Cerebellar cortex (tissue), 1 donor: Measurements from ENCODE around the gene DBNDD1.
A peak's percentile ranks its signal among the peaks of the same experiment; 100 is the strongest.
"Not testable (repeated sequence)": the region's sequence is repeated elsewhere in the genome, so short reads cannot be mapped to it uniquely, and the experiment has no call there.

Source experiments
- DNase-seq: peaks from one replicate; pipeline ENCODE4 v3.0.0-alpha.2; 2015; ENCODE audit warnings: low spot score

DBNDD1 gene

DNA sequence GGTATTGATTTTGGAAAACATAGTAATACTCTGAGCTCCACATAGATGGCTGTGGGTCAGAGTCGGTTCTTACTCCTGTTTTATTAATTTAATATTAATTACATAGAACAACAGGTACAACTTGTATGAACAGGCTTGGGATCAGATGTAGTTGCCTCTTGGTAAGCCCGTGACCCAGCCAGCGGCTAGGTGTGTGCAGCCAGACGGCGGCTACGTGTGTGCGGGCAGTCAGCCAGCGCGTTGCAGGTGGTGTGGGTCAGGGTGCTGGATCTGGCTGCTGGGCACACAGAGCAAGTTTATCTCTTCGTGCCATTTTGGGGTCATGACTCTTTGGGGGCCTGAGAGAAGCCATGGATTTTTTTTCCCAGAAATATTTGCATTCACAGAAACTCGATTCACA lies 30.3 kb downstream of the DBNDD1 start:
- no peak for DNase-seq

DNA sequence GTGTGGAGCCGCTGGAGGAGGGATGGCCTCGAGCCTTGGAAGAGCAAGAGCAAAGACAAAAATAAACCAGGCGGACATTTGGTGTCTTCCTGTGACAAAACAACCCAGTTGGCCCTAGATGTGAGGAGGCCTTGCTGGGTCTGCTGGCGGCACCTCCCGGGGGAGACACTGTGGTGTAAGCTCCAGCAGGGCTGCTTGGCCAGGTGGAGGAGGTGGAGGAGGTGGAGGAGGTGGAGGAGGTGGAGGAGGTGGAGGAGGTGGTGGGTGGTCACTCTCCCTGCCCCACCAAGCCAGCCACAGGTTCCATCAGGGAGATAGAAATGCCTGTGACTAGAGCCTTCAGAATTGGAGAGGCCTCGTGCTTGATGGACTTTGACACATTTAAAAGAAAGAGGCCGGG lies 32.1 kb downstream of the DBNDD1 start:
- no peak for DNase-seq

DNA sequence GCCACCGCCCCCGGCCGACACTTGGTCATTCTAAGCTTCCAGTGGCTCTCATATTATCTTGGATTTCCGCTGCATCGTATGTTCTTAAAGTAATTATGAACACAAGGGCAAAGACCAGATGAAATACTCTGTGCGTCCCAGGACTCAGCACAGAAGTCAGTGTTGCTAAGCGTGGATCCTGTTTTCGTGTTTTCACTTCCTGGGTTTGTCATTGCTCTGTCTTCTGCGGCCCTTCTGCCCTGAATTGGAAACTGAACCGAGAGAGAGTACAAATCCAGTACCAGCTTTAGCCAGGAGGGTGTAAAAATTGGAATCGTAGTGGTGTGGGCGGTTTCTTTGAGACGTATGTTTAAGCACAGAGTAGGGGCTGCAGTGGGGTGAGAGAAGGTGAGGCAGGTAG lies 32.7 kb downstream of the DBNDD1 start:
- no peak for DNase-seq

DNA sequence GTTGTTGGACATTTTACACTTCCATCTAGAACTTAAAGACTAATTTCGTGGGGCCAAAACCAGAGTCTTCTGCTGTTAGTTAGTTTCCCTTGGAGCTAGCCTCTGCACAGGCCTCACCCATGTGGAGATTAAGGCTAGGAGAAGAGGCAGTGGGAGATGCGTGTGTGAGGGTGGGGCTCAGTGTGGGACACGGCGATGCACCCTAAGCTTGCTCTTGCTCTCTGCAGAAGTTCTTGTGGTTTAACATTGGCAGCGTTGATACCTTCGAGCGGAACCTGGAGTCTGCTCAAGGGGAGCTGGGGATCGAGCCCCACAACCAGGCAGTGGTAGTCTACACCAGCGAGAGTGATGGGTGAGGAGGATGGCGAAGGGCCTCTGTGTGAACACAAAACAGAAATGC lies 34.0 kb downstream of the DBNDD1 start:
- DNase-seq = no peak

DNA sequence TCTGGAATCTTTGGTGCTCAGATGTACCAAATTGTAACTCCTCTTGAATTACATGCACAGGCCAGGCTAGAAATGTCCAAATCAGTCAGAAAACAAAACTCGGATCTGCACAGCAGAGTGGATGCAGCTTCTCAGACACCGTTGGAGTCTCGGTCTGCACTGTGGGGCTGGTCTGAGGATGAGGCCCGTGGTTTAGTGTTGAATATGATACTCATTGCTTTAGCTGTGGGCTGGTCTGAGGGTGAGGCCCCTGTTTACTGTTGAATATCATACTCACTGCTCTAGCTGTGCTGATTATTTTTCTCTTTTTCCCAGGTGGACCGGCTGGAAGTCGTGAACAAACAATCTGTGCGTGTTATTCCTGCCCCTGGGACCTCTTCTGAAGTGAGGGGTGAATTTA lies 35.0 kb downstream of the DBNDD1 start:
- DNase-seq = no peak

DNA sequence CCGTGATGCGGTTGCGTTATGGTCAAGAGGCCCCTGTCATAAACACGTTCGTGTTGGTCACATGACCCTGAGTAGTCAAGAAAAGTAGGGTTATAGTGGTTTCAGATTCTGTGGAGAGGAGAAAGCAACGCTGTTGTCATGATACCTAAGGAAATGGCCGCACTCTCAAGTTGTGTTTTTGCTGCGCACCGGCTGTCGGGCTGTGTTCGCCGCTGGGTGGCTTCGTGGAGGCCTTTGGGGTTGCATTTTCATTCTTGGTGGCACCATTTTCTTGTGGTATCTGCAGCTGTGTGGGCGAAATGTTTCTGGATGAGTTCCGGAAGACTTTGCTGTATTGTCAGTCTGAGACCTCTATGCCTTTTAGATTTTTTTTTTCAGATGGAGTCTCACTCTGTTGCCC lies 35.7 kb downstream of the DBNDD1 start:
- DNase-seq = no peak

DNA sequence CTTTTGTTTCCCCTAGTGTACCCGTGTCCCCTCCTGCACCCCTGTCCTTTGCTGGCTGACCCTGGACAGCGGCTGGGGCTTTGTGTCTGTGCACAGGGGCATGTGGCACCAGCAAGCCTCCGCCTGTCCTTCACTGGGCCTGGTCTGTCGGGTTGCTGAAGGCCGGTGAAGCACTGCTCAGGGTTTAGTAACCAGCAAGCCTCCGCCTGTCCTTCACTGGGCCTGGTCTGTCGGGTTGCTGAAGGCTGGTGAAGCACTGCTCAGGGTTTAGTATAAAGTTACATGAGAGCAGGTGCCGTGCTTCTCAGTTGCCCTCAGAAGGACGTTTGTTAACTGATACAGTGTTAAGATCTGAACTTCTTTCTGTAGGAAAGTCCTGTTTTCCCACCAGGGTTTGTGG lies 36.9 kb downstream of the DBNDD1 start:
- no peak for DNase-seq

DNA sequence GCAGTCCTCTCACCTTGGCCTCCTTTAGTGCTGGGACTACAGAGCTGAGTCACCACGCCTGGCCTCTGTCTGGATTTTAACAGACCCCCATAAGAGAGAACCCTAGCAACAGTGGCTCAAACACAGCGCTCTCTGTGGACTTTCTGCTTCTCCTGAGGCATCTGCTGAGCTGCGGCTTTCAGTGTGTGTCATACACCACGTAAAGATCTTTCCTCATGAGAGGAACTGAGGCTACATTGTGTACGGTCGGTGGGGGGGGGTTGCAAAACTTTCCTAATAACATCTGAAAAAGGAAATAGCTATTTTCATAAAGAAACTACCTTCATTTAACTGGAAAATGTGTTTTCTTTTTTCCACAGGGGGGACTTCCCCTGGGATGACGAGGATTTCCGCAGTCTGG lies 37.8 kb downstream of the DBNDD1 start:
- DNase-seq = no peak

DNA sequence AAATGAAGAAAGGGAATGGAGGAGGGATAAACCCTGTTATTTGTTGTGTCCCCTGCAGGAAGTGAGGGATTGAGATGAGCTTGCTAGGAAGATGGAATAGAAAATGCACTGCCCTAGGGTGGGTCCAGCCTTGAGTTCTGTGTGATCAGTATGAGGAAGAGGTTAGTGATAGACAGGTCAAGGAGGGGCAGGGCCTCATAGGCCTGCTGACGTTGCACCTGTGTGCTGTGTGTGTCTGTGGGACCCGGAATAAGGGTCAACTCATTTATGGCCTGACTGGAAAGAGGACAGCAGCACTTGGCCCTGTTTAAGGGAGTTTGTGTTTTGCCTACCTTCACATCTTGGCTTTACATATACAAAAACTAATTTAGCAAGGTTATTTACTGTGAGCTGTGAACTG lies 44.4 kb downstream of the DBNDD1 start:
- DNase-seq = no peak

DNA sequence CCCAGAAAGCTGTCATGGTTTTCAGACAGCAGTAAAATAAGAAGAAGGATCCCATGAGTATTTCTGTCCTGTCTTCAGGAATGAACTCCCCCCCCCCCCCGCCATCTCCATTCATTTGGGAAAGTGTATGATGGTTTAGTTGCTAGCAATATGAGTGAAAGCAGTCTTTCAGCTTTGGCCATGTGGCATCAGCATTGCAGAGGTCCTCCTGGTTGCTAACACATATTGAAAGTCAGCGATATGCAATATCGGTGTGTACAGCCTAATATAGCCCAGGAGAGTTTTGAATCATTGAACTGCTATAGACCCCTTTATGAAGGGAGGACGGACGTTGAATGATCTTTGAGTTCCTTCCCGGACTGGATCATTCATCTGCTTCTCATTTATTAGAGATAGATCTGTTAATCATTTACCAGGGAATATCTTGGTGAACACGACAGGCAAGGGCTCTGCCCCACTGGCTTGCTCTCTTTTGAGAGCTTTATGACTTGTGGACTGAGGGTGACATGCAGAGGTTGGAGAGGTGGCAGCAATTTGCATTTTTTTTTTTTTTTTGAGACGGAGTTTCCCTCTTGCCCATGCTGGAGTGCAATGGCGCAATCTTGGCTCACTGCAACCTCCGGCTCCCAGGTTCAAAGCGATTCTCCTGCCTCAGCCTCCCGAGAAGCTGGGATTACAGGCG lies 45.5 kb downstream of the DBNDD1 start:
- DNase-seq = no peak

DNA sequence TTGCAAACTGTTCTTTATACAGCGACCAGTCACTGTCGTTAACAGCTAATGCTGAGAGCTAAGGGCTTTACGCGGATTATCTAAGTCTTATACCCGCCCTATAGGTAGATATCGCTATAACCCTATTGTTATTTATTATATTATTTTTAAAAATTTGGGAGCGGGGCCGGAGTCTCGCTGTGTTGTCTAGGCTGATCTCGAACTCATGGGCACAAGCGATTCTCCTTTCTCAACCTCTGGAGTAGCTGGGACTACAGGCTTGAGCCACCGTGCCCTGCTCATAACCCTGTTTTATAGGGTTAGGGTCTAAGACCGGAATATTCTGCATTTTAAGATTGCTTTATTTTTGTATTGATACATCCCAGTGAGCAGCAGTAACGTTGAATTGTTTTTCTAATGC lies 46.0 kb downstream of the DBNDD1 start:
- DNase-seq = no peak

DNA sequence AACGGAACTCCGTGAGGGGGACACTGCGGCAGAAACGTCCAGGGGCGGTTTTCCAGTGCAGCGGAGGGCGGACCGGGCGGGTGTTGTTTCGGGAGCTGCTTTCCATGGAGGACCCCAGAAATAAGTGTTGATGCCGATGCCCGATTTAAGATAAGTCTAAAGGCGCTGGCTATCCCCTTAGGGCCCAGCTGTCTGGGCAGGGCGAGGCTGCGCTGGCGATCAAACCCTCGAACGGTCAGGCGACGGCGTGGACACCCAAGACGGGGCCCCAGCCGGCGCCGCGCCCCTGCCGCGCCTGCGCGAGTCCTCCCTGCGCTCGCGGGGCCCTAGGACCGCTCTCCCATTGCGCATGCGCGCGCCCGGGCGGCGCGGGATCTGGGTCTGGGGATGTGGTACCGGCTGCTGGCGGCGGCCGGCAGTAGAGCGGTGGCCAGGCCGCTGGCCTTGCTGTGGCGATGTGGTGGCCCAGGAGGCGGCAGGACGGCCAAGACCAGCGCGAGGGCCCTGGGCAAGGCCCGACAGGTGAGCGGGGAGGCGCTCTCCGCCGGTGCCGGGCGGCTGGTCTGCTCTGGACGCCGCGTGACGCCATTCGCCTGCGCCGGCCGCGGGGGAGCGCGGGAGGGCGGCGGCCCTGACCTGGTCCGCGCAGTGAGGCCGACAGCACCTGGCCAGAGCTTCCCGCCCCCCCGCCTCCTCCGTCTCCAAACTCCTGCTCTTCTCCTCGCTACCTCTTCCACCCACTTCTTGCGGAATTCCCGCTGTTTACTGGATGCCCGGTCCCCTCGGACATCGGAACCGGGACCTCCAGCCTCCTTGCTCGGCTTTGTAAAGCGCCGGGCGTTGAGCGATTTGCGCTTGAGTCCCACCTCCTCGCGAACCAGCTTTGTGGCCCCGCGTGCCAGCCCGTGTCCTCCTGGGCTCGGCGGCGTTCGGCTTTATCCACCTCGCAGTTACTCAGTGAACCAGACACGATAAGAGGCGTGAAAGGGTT lies 46.7 kb downstream of the DBNDD1 start:
- DNase-seq = peak; percentile 90

DNA sequence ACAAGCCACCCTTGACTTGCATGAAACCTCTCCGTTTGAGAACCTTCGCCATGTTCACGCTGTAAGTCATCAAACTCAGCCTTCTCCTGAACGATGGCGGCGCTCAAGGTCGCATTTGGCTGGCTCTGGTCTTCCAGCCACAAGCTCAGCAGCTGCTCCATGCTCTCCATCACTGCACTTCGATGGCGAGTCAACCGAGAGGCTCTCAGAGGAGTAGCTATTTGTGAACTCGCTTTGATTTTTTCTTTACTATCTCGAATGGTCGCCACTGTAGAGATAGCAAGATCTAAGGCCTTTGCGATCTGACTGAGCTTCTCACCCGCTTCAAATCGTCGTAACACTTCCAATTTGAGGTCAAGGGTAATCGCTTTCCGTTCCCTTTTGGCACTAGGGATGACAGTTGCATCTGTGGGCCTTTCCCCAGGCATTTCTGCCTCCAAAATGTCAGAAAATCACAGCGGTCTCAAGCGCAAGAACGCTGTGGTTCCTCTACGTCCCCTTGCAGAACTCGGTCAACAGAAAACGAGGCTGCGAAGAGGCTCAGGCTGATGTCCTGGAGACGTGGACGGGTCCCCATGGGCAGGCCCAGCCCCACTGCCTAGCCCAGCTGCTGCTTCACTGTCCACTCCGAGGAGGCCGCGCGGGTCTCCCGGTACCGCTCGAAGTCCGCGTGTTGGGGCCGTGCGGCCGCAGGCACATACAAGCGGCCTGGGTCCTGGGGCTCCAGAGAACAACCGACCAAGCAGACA lies 47.6 kb downstream of the DBNDD1 start:
- no peak for DNase-seq

DNA sequence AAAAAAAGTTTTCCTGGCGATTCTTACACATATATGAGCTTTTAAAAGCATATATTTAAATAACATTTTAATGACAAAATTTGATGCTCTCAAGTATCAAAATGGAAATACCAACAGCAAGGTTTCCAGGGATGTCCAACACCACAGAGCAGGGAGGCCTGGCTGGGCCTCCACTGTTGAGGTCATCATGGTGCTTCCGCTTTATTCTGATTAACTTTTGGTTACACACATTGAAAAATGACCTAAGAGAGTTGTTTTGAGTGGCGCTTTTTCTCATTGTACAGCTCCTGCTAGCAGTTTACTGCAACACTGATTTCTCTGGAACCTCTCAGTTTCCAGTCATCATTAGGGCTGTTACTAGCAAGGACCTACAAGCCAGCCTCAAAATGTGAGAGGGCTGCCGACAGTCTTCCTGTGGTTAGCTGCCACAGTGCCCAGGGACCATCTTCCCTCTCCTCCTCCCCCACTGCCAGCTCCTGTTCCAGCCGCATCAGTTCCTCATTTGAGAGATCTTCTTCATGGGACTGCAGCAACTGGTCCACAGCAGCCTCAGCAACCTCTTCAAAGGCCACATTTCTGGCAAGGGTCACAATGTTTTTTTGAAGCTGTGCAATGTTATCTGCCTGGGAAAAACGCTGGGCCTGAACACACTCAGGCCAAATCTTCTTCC lies 49.4 kb downstream of the DBNDD1 start:
- DNase-seq = no peak

DNA sequence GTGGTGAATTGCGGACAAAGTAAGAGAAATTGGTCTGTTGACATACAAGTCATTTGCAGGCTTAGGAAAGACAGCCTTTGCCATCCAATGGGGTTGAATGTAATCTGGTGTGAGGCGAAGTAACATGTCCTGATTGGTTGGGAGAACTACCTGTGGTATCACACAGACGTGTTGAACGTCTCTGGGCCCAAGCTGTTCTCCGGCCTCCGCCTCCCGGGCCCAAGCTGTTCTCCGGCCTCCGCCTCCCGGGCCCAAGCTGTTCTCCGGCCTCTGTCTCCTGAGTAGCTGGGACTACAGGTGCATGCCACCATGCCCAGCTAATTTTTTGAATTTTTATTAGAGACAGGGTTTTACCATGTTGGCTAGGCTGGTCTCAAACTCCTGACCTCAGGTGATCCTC lies 51.2 kb downstream of the DBNDD1 start:
- not testable (repeated sequence) for DNase-seq

DNA sequence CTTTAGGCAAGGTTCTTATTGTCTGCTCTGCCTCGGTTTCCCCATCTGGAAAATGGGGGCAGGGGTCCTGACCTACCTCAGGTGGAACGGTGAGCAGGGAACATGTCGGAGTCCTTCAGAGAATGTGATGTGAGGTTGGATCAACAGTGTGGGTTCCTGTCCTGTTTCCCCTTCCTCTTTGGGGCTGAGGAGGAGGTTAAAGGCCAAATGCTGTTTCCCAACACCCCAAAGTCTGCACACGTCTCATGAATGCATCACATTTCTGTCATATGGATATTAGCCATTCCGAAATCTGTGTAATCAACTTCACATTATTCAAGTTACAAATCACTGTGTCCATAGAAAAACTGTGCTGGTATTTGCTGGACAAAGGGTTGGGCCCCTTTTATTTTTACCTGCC lies 51.8 kb downstream of the DBNDD1 start:
- DNase-seq = not testable (repeated sequence)

DNA sequence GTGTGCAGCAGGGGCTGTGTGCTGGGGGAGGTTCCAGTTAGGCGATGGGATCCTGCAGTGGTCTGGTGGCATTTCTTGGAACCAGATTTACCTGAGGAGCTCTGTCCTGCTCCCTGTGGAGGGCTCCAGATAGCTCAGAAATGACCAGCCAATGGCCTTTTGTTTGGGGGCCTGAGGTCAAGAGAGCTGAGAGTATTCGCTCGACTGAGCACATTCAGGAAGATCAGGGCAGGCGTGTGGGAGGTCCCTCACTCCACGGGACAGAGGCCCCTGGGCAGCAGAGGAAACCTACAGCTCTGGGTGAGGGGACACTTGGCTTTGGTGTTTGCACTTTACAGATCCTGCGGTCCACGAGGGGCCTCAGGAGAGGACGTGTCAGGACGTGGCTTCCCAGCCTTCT lies 52.5 kb downstream of the DBNDD1 start:
- no peak for DNase-seq

DNA sequence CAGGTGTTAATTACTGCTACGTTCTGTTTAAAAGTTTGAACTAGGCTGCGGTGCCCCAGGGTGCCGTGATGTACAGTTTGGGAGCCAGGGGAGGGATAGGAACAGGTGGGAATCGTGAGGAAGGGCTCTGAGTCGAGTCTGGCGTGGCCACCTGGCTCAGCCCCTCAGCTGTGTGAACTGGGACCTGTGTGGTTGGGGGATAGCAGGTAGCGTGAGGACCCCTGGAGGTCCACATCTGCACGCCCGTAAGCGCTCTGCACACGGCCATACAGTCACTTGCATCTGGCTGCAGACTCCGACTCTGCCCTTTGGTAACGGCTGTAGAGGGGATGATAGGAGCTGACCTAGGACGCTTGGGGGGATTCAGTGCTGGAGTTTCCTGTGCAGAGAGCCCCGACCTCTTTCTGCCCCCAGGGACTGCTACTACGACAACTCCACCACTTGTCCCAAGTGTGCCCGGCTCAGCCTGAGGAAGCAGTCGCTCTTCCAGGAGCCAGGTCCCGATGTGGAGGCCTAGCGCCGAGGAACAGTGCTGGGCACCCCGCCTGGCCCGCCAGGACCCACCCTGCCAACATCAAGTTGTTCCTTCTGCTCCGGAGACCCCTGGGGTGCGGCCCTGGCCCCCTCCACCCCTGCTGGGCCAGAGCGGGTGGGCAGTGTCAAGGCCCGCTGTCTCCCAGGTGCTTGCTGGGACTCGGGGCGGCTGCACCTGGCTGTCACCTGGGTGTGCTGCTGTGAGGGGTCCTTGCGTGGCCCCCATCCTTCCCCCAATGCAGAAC lies 53.6 kb downstream of the DBNDD1 start:
- no peak for DNase-seq

DNA sequence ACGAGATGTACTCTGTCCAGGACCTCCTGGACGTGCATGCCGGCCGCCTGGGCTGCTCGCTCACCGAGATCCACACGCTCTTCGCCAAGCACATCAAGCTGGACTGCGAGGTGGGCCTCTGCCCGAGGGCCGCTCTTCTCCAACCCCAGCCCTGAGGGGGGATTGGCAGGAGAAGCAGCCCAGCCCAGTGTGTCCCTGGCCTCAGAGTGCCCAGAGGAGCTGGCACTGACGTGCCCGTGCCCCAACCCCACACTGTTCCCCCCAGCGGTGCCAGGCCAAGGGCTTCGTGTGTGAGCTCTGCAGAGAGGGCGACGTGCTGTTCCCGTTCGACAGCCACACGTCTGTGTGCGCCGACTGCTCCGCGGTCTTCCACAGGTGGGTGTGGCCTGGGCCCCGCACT lies 55.1 kb downstream of the DBNDD1 start:
- DNase-seq = no peak

DNA sequence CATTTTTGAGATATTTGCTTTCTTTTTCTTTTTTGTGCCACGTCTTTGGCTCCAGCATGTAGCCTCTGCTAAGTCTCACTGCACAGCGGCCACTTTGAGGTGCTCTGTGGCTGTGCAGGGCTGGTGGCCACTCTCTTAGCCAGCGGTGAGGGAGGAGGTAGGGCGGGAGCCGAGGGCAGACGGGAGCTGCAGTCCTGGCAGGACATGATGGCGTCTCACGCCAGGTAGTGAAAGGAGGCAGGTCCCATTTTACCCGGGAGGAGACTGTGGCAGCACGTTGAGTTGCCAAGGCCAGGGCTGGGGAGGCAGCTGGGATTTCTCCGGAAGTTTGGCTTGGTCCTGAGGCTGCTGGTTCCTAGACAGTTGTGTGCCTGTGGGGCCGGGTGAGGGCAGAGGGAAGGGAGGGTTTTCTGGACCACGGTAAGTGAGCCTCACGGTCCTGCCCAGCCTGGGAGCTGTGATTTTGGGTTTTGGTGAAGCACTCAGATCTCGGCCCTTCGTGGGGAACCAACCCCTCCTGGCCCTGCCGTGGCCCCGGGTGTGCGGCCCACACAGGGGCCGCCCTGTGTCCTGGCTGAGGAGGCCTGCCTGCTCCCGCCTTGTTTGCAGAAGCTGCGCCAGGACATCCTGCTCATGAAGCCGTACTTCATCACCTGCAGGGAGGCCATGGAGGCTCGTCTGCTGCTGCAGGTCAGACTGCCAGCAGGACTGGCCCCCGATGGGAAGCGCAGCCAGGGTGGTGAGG lies 56.3 kb downstream of the DBNDD1 start:
- DNase-seq = no peak

DNA sequence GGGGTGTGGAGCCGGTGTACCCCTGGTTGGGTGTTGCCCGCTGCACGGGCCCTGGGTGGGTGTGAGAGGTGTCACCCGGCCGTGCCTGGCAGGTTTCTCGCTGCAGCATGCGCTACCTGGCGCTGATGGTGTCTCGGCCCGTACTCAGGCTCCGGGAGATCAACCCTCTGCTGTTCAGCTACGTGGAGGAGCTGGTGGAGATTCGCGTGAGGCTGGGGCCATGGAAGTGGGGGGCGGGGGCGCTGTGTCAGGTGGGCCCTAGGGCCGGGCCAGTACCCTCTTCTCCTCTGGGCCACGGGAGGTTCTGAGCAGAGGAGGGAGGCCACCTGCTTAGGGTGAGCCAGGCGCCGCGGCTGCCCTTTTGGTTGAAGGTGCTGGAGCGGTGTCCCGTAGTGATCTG lies 57.3 kb downstream of the DBNDD1 start:
- no peak for DNase-seq
